SK-N-SH (cell line): ENCODE measurements around the gene KNOP1.

Experiments used
- EZH2phosphoT487 ChIP-seq: fragments of 200-600 bp; sonication (generic); IDR thresholded peaks from 2 replicates; pipeline ENCODE4 v1.6.1; 2017; ENCODE audit warnings: low read depth, mixed run types, mild to moderate bottlenecking, antibody characterized with exemption, moderate library complexity, borderline replicate concordance
- JUND ChIP-seq: IDR thresholded peaks from 2 replicates; pipeline ENCODE4 v1.4.0; 2012
- MXI1 ChIP-seq: IDR thresholded peaks from 2 replicates; pipeline ENCODE4 v1.6.1; 2012; ENCODE audit warnings: mild to moderate bottlenecking, low read depth, low read length, improper control_type of control experiment
- NFIC ChIP-seq: IDR thresholded peaks from 2 replicates; pipeline ENCODE4 v1.4.0; 2012; ENCODE audit warnings: borderline replicate concordance
- POLR2AphosphoS5 ChIP-seq: IDR thresholded peaks from 2 replicates; pipeline ENCODE4 v1.6.1; 2012; ENCODE audit warnings: low read depth, low read length
- TAF1 ChIP-seq: IDR thresholded peaks from 2 replicates; pipeline ENCODE4 v1.6.1; 2012; ENCODE audit warnings: low read depth, mild to moderate bottlenecking, low read length, moderate library complexity, borderline replicate concordance
- TF ChIP-seq, protein P1 (sequence below): IDR thresholded peaks from 2 replicates; pipeline ENCODE4 v1.4.0; 2012; ENCODE audit warnings: low read depth, borderline replicate concordance
- TF ChIP-seq, protein P2 (sequence below): fragments of 200-600 bp; sonication (generic); IDR thresholded peaks from 2 replicates; pipeline ENCODE4 v1.6.1; 2017; ENCODE audit warnings: antibody characterized with exemption, mild to moderate bottlenecking, moderate library complexity
- TF ChIP-seq, protein P3 (sequence below): IDR thresholded peaks from 2 replicates; pipeline ENCODE4 v1.4.0; 2012; ENCODE audit warnings: low read depth

DNA sequence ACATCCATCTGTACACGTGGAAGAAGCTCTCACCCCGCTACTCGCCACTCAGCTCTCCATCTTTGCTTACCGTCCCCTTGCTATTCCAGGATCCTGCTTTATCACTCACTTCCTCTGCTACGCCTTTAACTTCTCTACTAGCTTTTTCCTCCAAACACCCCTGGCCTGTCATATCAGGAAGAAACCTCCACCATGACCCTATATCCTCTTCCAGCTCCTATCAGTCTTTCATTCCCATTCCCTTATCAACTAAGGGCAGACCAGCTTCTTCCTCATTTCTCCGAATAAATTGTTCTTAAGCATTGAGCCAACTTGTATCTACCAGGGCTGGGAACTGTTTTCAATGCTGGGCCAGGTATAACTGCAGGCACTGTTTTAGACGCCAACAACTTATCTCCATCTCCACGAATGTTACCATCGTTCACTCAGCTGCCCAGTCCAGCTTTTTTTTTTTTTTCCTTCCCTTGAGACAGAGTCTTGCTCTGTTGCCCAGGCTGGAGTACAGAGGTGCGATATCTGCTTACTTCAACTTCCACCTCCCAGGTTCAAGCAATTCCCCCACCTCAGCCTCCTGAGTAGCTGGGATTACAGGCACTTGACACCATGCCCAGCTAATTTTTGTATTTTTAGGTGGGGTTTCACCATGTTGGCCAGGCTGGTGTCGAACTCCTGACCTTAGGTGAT, 4.4 kb upstream of the KNOP1 start:
- TF ChIP-seq EZH2phosphoT487 (no peak), POLR2AphosphoS5 (no peak), TAF1 (no peak), NFIC (no peak), MXI1 (no peak), JUND (no peak)
- TF ChIP-seq, protein P1, sequence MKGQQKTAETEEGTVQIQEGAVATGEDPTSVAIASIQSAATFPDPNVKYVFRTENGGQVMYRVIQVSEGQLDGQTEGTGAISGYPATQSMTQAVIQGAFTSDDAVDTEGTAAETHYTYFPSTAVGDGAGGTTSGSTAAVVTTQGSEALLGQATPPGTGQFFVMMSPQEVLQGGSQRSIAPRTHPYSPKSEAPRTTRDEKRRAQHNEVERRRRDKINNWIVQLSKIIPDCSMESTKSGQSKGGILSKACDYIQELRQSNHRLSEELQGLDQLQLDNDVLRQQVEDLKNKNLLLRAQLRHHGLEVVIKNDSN = no peak
- TF ChIP-seq, protein P2, sequence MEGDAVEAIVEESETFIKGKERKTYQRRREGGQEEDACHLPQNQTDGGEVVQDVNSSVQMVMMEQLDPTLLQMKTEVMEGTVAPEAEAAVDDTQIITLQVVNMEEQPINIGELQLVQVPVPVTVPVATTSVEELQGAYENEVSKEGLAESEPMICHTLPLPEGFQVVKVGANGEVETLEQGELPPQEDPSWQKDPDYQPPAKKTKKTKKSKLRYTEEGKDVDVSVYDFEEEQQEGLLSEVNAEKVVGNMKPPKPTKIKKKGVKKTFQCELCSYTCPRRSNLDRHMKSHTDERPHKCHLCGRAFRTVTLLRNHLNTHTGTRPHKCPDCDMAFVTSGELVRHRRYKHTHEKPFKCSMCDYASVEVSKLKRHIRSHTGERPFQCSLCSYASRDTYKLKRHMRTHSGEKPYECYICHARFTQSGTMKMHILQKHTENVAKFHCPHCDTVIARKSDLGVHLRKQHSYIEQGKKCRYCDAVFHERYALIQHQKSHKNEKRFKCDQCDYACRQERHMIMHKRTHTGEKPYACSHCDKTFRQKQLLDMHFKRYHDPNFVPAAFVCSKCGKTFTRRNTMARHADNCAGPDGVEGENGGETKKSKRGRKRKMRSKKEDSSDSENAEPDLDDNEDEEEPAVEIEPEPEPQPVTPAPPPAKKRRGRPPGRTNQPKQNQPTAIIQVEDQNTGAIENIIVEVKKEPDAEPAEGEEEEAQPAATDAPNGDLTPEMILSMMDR = no peak
- TF ChIP-seq, protein P3, sequence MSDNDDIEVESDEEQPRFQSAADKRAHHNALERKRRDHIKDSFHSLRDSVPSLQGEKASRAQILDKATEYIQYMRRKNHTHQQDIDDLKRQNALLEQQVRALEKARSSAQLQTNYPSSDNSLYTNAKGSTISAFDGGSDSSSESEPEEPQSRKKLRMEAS = no peak
